Left renal cortex interstitium (tissue), 4 donors: ENCODE data around the gene NHERF2. TPM values are rescaled to one million over a fixed set of nuclear protein-coding genes. Genes with fewer than 3 reads are reported as not detected.

Experiments used
- DNase-seq, 4 donors: peaks; one replicate each; pipeline ENCODE4 v3.0.0-alpha.2; 2013; ENCODE audit warnings: low read depth in 4 of 4, low spot score in 2 of 4, missing footprints in 1 of 4
- polyA plus RNA-seq, 4 donors: library from polyadenylated mRNA; unstranded; fragments of 120-200 nt; gene quantifications; one replicate each; pipeline ENCODE4 v1.2.1, GENCODE V29; 2013; ENCODE audit not compliant: insufficient read length in 4 of 4

Gene NHERF2
- polyA plus RNA-seq, result 100 to 1,000 TPM; 103 to 184 (median 146) TPM

DNA sequence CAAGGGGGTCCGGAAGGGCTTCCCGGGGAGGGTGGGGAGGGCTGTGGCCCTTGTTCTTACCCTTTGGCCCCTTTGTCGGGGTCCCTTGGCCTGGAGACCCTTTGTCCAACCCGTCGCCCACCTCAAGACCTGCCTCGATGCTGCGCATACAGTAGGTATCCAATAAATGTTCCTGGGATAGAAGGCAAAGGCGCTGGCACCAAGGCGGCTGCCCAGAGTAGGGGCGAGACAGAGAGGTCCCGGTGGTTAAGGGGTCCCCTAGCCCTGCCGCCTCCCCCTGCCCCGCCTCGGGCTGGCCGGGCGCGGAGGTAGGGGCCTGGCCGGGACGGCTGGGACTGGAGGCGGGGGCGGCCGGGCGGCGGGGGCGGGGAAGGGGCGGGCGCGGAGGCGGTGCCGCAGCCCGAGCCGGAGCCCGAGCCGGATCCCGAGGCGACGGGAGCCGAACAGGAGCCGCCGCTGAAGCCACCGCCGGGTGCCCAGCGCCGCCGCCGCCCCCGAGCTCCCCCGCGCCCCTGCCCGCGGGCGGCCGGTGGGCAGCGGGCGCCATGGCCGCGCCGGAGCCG lies at the start of gene NHERF2:
Gene NHERF2 (plus strand): TSS at position 442 of the 563 bp plus-strand sequence. CDS start 104 bp downstream, at position 546.
- no peak for DNase-seq

DNA sequence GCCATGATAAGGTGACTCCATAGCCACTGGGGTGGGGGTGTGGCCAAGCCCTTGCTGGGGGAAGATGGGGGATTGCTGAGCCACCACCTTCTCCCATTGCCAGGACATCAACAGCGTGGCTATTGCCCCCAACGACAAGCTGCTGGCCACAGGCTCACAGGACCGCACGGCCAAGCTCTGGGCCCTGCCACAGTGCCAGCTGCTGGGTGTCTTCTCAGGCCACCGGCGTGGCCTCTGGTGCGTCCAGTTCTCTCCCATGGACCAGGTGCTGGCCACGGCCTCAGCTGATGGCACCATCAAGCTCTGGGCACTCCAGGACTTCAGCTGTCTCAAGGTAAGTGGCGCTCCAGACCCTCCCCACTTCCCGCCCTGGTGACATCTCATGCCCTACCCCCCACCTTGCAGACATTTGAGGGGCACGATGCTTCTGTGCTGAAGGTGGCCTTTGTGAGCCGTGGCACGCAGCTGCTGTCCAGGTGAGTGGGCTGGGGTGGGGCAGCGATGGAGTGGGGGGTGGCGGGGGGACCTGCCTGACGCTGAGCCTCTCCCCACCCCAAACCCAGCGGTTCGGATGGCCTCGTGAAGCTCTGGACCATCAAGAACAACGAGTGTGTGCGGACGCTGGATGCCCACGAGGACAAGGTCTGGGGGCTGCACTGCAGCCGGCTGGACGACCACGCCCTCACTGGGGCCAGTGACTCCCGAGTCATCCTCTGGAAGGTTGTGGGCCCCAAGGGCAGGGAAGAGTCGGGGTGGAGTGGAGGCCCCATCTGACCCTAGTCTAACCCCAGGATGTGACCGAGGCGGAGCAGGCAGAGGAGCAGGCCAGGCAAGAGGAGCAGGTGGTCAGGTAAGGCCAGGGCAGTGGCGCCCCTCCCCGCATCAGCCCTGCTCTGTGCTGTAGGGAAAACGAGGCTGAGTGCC lies 49.5 kb upstream of the NHERF2 start:
- no peak for DNase-seq

DNA sequence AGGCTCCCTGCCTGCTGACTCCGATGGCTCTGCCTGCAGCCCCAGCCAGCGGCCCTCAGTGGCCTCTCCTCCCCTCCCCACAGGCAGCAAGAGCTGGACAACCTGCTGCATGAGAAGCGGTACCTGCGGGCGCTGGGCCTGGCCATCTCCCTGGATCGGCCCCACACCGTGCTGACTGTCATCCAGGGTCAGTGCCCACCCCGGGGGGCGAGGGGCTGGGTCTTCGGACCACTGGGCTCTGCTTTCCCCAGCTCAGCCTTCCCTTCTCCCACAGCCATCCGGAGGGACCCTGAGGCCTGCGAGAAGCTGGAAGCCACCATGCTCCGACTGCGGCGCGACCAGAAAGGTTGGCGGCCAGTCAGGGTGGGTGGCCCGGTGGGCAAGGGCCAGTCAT lies 48.8 kb upstream of the NHERF2 start:
- DNase-seq, result no peak

DNA sequence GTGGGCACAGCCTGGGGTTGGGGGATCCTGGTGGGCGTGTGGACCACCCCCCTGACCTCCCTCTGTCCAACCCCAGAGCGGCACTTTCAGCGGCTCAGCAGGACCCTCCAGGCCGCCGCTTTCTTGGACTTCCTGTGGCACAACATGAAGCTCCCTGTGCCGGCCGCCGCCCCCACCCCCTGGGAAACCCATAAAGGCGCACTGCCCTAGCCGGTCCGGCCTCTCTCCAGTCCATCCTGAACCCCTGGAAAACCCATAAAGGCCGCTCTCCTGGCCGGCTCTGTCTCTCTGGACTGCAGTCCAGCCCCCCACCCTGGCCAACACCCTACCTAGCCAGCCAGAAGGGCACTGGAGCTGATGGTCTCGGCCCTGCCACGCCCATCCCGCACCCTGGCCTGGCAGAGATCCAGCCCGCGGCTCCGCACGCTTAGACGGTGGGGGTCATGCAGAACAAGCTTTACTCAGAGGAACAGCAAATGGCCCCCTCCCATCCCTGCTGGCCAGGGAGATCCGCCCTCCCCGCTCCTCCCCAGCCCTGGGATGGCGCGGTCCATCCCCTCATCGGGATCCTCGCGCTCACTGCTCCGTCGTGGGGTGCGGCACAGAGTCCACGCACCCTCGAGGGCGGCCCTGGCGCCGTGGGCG lies 48.1 kb upstream of the NHERF2 start:
- DNase-seq, result no peak

DNA sequence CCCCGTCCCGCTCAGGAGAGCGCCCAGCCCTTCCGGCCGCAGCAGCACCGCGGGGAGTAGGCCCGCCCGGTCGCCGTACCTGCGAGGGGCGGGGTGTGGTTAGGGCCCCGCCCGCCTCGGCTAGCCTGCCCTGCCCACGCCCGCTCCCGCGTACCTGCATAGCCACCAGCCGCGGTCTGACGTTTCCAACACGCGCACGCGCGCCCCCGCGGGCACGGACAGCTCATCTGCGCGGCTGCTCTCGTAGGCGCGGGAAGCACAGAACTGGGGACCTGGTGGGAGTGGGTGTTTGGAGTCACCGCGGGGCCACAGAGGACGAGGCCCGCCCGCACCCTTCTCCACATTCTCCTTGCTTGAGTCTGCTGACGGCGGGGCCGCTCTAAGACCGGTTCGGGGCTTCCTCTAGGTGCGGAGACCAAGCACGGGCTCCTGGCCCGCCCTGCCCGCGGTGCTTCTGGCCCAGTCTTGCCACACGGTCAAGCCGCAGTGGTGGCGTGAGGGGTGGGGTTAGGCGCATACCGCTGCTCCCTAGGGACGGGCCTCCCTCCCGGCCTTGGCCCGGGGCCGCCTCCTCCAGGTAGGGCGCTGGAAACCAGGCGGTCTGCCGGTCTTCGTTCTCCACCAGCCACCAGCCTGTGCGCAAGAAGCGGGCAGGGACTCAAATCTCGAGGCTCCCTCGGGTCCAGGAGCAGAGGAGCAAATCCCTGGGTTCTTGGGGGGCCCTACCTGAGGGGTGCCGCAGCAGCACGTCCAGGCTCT lies 47.3 kb upstream of the NHERF2 start:
- DNase-seq, result no peak

DNA sequence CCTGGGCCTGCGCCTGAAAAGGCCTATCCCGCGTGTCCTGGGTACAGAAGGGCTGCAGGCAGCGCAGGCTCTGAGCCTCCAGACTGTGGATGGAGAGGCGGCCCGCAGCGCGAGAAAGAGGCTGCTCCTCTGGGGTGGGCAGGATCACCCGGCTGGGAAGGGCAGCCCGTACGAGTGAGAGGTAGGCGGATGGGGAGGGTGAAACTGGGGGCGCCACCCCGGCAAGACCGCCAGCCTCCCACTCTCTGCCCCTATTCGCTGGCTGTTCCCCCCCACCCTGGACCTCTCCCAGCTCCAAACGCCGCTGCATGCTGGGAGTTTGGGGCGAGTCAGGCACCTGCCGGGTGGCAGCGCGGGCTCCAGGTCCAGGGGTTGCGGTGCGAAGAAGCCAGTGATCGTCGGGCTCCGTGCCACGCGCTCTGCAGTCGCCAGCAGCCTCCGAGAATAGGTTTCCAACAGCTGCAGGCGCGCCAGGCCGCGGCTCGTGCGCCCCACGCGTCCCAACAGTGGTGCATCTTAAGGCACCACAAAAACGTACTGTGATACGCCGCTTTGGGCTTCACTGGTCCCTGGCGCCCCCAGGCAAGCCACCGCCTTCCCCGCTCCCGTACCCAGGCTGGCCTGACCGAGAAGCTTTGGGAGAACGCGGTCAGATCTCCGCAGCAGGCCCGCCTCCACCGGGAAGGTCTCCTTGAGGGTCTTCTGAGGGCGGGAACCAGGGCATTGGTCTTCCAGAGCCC lies 46.5 kb upstream of the NHERF2 start:
- no peak for DNase-seq

DNA sequence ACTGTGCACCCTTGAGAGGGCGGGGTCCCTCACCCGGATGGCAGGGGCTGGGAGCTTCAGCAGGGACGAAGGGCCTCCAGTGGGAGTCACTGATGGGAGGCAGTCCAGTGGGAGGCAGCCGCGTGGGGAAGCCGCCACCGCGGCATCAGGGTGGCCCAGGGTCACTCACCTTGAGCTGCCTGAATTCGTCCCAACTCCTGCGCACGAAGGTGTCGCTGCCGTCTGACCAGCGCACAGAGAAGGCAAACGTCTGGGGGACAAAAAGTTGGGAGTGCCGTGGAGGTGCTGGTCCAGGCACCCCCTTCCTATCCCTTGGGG lies 46.0 kb upstream of the NHERF2 start:
- no peak for DNase-seq

DNA sequence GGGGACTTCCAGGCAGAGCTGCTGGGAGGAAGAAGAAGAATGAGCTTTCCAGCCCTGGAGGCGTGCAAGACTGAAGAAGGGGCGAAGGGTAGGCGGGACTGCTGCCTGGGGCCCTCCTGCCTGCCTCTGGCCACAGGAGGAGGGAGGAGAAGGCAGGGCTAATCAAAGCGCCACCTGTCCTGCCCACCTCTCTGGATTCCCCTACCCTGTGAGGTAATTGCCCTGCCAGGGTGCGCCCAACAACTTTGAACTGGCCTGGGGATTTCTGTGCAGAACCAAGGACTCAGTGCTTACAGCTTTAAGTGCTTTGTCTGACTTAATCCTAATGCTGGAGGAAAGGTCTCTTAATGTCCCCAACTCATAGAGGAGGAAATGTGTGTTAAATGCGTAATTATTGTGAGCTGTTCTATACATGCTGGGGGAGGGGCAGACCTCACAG lies 45.3 kb upstream of the NHERF2 start, which contains the start of gene NOXO1:
Gene NOXO1 (minus strand): TSS at position 72 of the 439 bp plus-strand sequence. CDS start 290 bp downstream, outside the sequence.
- DNase-seq, result no peak

DNA sequence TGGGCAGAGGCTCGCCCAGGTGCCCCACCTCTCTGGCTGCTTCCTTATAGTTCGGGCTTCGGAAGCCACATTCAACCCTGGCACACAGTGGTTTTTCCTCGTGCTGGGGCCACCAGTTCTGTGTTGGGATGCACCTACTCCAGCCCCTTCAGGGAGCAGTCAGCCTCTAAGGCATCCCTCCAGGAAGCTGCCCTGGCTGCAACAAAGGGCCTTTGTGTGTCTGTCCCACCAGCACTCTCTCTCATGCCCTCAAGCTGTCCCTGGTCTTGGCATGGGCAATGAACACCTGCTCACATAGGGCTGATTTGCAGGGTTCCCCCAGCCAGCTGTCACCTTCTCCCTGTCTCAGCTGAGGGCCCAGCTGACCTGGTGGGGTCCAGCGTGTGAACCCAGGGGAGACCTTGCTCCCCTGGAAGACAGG lies 44.7 kb upstream of the NHERF2 start:
- DNase-seq, result no peak

DNA sequence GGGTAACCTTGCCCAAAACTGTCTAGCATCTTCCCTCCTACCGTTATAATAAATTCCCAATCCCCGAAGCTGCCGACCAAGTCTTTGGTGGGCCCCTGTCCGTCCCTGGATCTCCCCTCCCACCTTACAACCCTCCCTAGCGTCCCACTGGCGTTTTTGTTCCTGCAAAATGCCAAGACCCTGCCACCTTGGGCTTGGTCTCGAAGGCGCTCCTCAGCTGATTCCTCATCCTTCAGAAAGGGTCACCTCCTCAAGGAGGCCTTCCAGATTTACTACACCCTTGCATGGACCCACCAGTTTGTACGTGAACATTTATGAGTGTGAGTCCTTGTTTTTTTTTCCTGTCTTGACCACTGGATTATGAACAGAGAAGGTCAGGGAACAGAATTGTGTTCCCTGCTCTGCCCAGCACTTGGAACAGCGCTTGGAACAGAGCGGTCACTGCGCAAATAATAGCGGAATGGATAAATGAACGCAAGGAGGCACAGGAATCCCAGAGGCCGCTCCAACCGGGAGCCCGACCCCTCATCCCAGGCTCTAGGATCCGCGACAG lies 43.6 kb upstream of the NHERF2 start:
- no peak for DNase-seq

DNA sequence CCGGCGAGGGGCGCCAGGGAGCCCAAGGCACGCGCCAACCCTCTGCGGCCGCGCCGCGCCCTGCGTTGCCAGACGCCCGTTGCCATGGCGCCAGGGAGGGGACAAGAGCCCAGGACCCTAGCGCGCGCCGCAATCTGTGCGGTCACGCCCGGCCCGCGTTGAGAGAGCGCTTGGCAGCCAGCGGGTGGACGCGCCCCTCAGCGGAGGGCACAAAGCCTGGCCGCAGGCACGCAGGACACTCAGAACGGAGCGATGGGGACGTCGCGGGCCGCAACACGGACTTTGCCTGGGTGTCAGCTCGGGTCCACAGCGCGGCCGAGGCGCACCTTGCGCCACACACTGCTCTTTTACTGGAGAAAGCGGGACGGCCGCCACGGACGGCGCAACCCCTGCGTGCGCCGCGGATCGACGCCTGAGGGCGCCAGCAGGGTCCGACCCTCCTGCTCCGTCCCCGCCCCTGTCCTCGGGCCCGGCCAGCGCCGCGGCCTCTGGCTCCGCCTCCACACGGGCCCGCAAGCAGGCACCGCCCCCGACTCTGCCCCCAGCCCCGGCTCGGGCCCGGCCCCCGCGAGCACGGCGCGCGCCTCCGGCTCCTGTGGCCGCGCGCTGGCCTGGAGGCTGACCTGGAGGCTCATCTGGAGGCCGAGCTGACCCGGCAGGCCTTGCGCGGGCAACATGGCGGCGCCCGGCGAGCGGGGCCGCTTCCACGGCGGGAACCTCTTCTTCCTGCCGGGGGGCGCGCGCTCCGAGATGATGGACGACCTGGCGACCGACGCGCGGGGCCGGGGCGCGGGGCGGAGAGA lies 43.0 kb upstream of the NHERF2 start, which contains the start of gene GFER:
Gene GFER (plus strand): TSS at position 650 of the 803 bp plus-strand sequence. CDS start 26 bp downstream, at position 676.
- peak in 3 of 4 donors; percentile 78 to 86 (median 79) for DNase-seq

DNA sequence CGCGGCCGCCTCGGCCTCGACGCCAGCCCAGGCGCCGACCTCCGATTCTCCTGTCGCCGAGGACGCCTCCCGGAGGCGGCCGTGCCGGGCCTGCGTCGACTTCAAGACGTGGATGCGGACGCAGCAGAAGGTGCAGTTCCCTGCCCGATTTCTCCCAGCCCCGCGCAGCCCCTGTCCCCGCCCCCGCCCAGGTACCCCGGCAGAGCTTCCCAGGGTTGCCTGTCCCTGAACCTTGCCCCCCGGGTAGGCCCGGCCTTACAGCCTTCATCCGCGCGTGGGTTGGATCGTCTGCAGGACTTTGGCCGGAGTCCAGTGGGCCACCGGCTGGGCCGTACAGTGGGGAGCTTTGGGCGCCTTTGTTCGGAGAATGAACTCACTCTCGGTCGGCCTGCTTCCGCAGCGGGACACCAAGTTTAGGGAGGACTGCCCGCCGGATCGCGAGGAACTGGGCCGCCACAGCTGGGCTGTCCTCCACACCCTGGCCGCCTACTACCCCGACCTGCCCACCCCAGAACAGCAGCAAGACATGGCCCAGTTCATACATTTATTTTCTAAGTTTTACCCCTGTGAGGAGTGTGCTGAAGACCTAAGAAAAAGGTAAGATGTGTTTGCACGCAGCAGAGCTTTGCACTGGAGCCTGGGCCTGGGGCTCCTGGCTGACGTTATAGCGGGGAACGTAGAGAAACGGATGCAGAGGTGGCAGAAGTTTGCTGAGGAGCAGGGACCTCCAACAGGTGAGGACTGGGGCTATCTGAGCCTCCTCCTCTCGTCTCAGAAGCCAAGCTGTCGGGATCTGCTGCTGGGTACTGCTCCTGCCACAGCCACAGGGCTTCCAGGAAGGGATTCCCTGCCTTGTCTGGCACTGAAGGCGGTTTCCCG lies 42.1 kb upstream of the NHERF2 start:
- DNase-seq, result no peak

DNA sequence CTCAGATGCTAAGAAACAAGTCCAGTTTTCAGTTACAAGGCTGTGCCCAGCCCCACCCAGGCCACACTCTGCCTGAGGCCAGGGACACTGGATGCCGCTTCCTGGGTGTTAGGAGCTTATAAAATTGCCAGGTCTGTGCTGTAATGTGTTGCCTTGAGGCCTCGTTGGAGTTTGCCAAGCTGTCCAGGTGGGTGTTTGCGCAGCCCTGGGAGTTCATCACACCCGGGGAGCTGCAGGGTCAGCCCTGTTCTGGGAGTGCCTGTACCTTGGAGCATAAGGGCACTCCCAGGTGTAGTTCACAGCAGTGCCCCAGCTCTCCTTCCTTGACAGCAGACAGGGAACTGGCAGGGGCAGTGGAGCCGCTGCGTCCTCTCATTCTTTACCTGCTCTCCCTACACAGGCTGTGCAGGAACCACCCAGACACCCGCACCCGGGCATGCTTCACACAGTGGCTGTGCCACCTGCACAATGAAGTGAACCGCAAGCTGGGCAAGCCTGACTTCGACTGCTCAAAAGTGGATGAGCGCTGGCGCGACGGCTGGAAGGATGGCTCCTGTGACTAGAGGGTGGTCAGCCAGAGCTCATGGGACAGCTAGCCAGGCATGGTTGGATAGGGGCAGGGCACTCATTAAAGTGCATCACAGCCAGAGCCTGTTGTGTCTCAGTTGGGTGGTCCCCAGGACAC lies 41.1 kb upstream of the NHERF2 start:
- no peak for DNase-seq

DNA sequence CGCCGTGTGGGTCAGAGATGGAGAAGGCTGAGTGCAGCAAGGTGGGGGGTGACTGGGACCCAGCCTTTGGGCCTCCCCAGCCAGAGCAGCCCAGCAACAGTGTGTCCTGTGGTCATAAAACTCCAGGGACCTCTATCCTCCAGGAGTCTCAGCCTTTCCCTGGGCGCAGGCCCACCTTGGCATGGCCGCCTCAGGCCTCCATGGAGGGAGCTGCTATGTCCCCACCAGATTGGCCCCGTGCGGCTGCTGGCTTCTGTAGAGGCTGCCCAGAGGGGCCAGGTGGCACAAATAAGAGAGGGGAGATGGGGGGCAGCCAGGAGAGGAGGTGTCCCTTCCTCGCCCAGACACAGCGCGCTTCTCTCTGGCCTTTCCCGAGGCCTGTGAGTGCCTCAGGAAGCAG lies 39.5 kb upstream of the NHERF2 start:
- DNase-seq, result no peak

DNA sequence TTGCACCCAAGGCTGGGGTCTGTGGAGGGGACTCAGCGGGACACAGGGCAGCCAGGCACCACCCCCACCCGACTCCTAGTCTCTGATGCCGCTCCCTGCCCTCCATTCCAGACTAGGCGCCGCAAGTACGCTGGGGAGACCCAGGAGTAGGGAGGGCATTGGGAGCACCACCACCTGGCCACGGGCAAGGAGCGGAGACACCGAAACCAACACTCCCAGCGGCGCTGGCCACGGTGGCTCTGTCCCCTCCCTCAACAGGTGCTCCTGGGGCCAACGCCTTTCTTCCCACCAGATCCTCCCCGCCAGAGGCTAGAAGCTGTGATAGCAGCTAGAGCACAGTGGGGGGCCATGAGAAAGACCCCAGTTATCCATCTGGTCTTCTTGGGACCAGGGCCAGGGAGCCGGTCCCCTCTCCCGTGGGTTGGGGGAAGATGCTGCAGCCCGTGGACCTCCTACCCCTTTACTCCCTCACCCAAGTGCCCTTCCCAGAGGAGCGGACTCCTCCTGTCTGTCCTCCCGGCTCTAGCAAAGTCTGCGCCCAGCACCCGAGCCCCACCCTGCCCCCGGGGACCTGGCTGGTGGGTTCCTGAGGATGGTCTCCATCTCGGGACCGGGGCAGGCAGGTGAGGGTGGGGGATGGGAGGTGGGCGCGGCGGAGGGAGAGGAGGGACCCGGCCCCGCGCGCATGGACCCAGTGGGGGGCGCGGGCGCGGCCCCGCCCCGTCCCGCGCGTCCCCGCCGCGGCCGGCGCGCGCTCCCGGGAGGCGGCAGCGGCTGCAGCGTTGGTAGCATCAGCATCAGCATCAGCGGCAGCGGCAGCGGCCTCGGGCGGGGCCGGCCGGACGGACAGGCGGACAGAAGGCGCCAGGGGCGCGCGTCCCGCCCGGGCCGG lies 37.2 kb upstream of the NHERF2 start, which contains the start of gene SYNGR3:
Gene SYNGR3 (plus strand): TSS at position 762 of the 892 bp plus-strand sequence. CDS start 133 bp downstream, outside the sequence.
- no peak for DNase-seq

DNA sequence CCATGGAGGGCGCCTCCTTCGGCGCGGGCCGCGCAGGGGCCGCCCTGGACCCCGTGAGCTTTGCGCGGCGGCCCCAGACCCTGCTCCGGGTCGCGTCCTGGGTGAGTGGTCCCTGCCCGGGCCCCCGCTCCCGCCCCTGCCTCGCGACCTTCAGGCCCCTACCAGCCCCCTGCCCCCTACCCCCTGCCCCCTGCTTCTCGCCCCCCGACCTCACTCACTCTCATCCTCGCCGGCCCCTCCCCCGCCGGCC lies 36.7 kb upstream of the NHERF2 start:
- no peak for DNase-seq
